Measurements from ENCODE around the gene PCYT1A. TPM values are rescaled to one million over a fixed set of nuclear protein-coding genes. Genes with fewer than 3 reads are reported as not detected.
"Not testable (repeated sequence)": the region's sequence is repeated elsewhere in the genome, so short reads cannot be mapped to it uniquely, and the experiment has no call there.

The PCYT1A gene
- total RNA-seq, 2 experiments from 2014 or later: 58.4 to 64.2 TPM

DNA sequence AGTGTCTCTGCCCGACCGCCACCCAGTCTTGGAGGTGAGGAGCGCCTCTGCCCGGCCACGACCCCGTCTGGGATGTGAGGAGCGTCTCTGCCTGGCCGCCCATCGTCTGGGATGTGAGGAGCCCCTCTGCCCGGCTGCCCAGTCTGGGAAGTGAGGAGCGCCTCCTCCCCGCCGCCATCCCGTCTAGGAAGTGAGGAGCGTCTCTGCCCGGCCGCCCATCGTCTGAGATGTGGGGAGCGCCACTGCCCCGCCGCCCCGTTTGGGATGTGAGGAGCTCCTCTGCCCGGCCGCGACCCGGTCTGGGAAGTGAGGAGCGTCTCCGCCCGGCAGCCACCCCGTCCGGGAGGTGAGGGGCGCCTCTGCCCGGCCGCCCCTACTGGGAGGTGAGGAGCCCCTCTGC, 43.4 kb downstream of the PCYT1A start:
- H3K9me3 Mint-ChIP-seq; ATAC-seq (ENCODE audit: low read depth); POLR2A ChIA-PET; H3K27ac Mint-ChIP-seq; H3K4me3 Mint-ChIP-seq; H3K27me3 Mint-ChIP-seq; H3K4me1 Mint-ChIP-seq; DNase-seq: not testable (repeated sequence)
- peaks cover 24% of the 10 kb centered on the region for H3K36me3 Mint-ChIP-seq

DNA sequence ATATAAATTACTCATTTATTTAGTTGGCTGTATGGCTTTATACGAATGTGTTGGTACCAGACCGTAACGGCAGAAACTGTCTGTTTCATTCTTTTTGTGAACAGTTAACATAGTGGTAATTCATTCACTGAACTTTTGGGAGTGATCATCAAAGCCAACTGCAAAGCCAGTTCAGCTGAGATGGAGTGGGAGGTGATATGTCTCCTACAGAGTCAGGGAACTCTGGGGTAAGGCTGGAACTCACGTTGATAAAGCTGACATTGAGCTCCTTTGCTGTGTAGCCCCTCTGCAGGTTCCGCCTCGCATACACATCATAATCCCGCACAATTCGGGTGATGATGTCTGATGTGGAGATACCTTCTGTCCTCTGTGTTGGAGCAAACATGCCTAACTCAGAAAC, 45.8 kb downstream of the PCYT1A start:
- POLR2A ChIA-PET: no interaction called here
- no peak for ATAC-seq (ENCODE audit: low read depth)

DNA sequence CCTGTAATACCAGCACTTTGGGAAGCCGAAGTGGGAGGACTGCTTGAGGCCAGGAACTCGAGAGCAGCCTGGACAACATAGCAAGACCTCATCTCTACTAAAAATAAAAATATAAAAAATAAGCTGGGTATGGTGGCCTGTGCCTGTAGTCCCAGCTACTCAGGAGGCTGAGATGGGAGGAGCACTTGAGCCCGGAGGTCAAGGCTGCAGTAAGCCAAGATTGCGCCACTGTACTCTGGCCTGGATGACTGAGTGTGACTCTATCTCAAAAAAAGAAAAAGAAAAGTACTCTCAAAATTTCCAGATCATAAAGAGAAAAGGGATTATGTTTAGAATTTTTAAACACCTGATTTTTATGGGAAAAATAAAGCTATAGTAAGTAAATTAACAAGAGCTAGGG, 47.1 kb downstream of the PCYT1A start:
- H3K9me3 Mint-ChIP-seq: no peaks in the 10 kb centered on the region
- POLR2A ChIA-PET: no interaction called here
- peaks cover 13% of the 10 kb centered on the region for H3K4me1 Mint-ChIP-seq
- no peaks in the 10 kb centered on the region for H3K27me3 Mint-ChIP-seq
- ATAC-seq (ENCODE audit: low read depth) (no peak), DNase-seq (no peak)
- H3K27ac Mint-ChIP-seq: no peak overlapping the region
- H3K4me3 Mint-ChIP-seq: no peak overlapping the region
- peaks cover 23% of the 10 kb centered on the region for H3K36me3 Mint-ChIP-seq

More for the DNA sequence above, 45.8 kb downstream of the PCYT1A start:
- Mint-ChIP-seq H3K27me3 (no peaks in the 10 kb centered on the region), H3K4me3 (no peak overlapping the region), H3K36me3 (peaks cover 22% of the 10 kb centered on the region), H3K9me3 (no peaks in the 10 kb centered on the region), H3K27ac (no peak overlapping the region), H3K4me1 (peaks cover 9% of the 10 kb centered on the region)
- no peak for DNase-seq

DNA sequence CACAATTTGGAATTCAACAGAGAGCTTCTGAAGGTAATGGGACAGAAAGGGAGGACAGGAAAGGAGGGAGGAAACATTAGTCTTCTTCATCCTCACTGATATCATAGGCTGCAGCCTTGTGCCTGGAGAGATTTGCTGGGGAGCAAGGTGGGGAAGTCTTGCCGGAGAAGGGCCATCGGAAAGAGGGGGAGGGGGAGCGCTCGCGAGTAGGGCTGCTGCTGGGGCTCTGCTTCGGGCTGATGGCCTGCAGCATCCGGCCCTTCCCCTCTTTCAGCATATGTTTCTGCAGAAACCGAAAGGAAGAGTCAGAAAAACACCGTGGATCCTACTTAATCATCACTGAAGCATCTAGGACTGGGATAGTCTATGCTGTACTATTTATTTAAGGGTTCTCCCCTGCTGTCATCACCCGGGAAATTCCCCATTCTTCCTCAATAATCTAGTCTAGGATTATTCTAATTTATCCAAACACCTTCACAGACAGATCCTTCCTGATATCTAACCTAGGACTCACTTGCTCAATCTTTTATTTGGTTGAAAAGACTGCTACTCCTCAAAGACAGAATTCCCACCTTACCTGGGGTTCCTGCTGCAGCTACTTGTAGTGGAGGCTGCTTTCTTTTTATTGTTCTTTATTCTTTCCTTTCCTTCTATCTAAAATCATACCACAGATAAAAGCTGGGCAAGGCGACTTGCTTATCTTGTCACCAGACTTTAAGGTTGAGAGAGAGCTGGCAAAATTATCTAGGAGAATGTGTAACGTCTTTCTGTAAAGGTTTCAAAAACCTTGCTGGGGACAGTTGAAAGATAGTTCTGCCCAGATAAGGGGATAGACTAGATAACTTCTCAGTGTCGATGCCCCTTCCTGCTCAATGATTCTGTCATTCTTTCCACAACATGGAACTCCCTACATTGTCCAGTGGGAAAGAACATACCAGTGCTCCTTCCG, 48.6 kb downstream of the PCYT1A start:
- Mint-ChIP-seq H3K4me3 (no peak overlapping the region), H3K27ac (no peak overlapping the region), H3K9me3 (no peaks in the 10 kb centered on the region), H3K27me3 (no peaks in the 10 kb centered on the region), H3K4me1 (peaks cover 14% of the 10 kb centered on the region), H3K36me3 (peaks cover 23% of the 10 kb centered on the region)
- POLR2A ChIA-PET: no interaction called here
- DNase-seq: no peak
- ATAC-seq (ENCODE audit: low read depth): no peak

DNA sequence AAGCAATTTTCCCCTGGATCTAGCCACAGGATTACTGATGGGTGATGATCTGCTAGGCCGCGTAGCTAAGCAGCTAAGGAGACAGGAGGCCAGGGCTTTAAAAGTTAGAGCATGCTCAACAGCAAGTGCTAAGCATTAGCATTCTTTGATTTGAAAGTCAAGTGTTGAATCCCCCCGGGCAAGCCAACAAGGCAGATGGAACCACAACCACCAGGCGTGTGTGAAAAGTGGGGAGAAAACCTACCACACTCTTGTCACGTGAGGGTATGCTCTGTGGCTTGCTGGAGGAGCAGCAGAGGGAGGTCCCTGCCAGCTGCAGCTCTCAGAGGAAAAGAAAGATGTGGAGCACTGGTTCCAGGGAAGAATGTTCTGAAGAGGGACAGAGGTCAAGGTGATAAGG, 50.3 kb downstream of the PCYT1A start:
- Mint-ChIP-seq H3K27me3 (no peaks in the 10 kb centered on the region), H3K36me3 (peaks cover 20% of the 10 kb centered on the region), H3K27ac (peak overlapping the region; percentile 70), H3K4me3 (peak overlapping the region; percentile 41), H3K4me1 (peaks cover 19% of the 10 kb centered on the region), H3K9me3 (no peaks in the 10 kb centered on the region)
- POLR2A ChIA-PET: interaction anchor here (1.4 kb wide), 1 partner anchor 17 kb away, joined by 3 read pairs; no protein-coding TSS in a partner anchor
- ATAC-seq (ENCODE audit: low read depth) (peak; percentile 66), DNase-seq (no peak)

DNA sequence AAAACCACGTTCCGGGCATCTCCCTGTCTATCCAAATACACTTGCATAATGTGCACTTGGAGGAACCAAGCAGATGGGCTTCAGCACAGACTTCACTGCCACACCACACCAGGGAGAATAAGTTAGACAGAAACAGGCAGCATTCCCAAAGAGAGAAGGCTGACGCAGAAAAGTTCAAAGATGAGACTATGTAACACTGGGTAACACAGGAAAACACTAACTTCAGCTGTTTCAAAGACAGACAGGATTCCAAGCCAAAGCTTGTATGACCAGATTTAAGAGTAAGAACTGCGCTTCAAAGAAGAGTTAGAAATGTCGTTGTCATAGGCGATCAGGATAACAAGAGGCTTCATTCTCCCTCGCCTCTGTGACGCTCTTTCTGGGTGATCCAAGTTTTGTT, 51.3 kb downstream of the PCYT1A start:
- no peaks in the 10 kb centered on the region for H3K9me3 Mint-ChIP-seq
- H3K4me1 Mint-ChIP-seq: peaks cover 19% of the 10 kb centered on the region
- POLR2A ChIA-PET: no interaction called here
- no peaks in the 10 kb centered on the region for H3K27me3 Mint-ChIP-seq
- no peak overlapping the region for H3K4me3 Mint-ChIP-seq
- DNase-seq (no peak), ATAC-seq (ENCODE audit: low read depth) (no peak)
- peaks cover 16% of the 10 kb centered on the region for H3K36me3 Mint-ChIP-seq
- H3K27ac Mint-ChIP-seq: no peak overlapping the region

DNA sequence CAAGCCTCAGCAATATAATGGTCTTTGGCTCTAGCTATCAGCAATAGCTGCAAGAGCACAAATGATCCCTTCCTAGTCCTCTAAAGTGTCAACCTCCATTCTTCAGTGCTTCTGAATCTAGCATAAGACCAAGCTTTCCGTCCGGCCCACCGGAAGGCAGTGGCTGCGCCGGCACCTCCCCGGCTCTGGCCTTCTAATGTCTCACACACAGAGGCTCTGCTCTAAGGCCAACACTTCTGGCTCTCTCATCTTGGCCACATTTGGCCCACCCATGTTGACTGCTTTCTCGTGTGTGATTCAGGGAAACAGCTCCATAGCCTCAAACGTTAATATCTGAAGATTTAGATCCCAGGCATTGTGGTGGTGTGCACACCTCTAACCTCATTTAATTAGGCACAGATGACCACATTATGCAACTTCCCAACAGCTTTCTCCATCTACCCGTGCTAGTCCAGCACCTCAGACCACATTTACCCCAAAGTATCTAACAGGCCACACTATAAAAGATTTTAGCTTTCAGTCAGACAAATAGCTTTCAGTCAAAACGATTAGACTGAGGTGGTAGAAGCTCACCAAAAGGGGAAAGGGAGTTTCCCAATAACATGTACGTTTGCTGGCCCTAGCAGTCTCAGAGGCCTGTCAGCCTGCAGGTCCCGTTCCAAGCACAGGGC, 51.9 kb downstream of the PCYT1A start:
- Mint-ChIP-seq H3K27me3 (no peaks in the 10 kb centered on the region), H3K4me3 (no peak overlapping the region), H3K9me3 (no peaks in the 10 kb centered on the region), H3K27ac (no peak overlapping the region), H3K36me3 (peaks cover 15% of the 10 kb centered on the region), H3K4me1 (peaks cover 19% of the 10 kb centered on the region)
- ATAC-seq (ENCODE audit: low read depth) (no peak), DNase-seq (no peak)
- POLR2A ChIA-PET: no interaction called here

DNA sequence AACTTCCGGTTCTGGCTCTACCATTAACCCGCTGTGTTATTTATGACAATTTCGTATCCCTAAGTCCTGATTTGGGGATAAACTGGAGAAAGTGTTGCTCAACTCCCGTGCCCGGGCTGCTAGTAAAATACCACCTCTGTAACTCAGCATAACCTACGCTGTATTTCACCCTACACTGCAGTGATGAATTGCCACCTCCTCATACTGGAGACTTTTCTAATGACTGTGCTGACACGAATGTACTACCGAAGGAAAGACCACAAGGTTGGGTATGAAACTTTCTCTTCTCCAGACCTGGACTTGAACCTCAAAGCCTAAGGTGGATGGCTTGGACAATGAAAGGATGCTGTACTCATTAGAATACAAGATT, 54.7 kb downstream of the PCYT1A start:
- Mint-ChIP-seq H3K4me1 (peaks cover 19% of the 10 kb centered on the region), H3K36me3 (peaks cover 15% of the 10 kb centered on the region), H3K27ac (no peak overlapping the region), H3K27me3 (no peaks in the 10 kb centered on the region), H3K4me3 (no peak overlapping the region), H3K9me3 (no peaks in the 10 kb centered on the region)
- no peak for ATAC-seq (ENCODE audit: low read depth)
- POLR2A ChIA-PET: no interaction called here
- DNase-seq: no peak

DNA sequence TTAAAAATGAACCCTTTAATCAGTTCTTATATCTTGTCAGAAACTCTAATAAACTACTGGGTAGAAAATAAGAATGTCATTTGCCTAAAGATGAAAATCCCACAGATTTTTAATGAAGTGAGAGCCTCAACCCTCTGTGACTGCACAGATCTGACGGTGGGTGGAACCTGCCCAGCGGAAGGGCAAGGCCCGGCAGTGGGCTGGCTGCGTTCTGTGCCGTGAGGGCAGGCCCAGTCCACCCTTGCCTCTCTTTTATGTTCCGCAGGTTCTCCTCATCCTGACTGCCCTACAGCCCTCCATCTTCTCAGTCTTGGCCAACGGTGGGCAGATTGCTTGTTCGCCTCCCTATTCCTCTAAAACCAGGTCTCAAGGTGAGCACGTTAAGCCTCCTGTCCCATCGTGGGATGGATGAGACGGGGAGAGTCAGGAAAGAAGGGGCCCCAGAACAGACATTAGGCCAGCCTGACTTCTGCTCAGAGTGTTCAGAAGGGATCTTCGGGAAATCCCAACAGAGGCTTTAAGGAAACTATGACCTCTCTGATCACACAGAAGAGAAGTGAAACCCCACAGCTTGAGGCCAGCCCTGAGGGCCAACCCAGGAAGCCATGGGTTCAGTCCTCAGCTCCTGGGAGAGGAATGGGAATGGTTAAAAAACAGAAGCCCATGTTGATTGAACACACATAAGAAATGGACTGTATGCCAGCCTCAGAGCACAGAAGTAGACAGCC, 55.2 kb downstream of the PCYT1A start:
- Mint-ChIP-seq H3K36me3 (peaks cover 15% of the 10 kb centered on the region), H3K9me3 (no peaks in the 10 kb centered on the region), H3K27ac (no peak overlapping the region), H3K27me3 (no peaks in the 10 kb centered on the region), H3K4me1 (peaks cover 16% of the 10 kb centered on the region), H3K4me3 (no peak overlapping the region)
- ATAC-seq (ENCODE audit: low read depth): no peak
- no peak for DNase-seq
- POLR2A ChIA-PET: no interaction called here

DNA sequence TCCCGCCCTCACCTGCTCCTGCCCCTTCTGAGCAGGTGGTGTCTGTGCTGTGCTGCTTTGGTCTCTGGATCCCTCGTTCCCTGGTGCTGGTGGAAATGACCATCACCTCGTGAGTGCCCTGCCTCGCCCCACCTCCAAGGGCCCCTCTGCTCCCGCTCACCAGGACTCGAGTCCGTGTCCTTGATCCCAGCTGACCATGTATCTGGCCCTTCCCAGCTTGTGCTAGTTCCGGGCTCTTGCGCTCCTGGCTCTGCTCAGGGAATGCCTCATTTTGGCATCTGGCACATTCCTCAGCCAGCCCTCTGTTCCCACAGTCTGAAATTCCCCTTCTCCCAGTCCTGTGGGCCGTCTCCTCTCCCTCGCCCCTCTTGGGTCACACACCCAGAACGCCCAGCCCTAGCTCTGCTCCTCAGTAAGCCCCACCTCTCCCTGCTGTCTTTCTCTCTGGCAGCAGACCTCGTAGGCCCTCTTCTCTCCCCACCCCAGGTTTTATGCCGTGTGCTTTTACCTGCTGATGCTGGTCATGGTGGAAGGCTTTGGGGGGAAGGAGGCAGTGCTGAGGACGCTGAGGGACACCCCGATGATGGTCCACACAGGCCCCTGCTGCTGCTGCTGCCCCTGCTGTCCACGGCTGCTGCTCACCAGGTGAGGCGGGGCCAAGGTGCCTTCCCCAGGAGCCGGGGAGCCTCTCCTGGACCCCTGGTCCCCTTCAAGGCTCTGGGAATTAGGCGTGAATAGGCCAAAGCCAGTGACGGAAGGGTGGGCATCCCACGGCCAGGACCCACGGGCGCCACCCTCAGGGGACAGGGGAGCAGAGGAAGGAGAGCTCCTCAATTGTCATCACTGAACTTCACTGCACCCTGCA, 59.7 kb downstream of the PCYT1A start:
- no peaks in the 10 kb centered on the region for H3K36me3 Mint-ChIP-seq
- H3K27ac Mint-ChIP-seq: no peak overlapping the region
- no peaks in the 10 kb centered on the region for H3K9me3 Mint-ChIP-seq
- POLR2A ChIA-PET: interaction anchor here (1.1 kb wide), 1 partner anchor 8 kb away, joined by 3 read pairs; no protein-coding TSS in a partner anchor
- peaks cover under 1% of the 10 kb centered on the region for H3K4me1 Mint-ChIP-seq
- DNase-seq (no peak), ATAC-seq (ENCODE audit: low read depth) (no peak)
- H3K27me3 Mint-ChIP-seq: peaks cover 2% of the 10 kb centered on the region
- H3K4me3 Mint-ChIP-seq: no peak overlapping the region

DNA sequence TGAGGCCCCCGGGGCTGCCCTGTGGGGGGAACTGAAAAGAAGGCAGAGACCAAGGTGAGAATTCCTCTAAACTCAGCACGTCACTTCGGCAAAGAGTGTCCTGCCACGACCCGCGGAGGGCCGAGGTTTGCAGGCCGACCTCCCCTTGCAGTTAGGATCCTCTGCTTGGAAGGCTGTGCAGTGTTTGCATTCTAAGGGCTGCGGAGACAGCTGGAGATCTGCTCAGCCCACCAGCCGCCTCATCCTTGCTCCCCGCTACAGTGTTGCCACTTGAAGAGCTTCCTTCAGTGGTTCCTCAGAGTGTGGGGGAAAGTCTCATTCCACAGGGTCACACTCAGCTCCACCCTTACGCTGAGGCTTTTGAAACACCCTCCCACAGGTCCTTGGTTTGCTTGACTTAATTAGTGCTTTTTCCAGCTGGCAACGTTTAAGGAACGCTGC, 60.4 kb downstream of the PCYT1A start:
- no peaks in the 10 kb centered on the region for H3K9me3 Mint-ChIP-seq
- H3K27ac Mint-ChIP-seq: no peak overlapping the region
- no peak for DNase-seq
- H3K27me3 Mint-ChIP-seq: peaks cover 2% of the 10 kb centered on the region
- POLR2A ChIA-PET: interaction anchor here (1.1 kb wide), 1 partner anchor 7 kb away, joined by 3 read pairs; no protein-coding TSS in a partner anchor
- H3K4me1 Mint-ChIP-seq: no peaks in the 10 kb centered on the region
- H3K36me3 Mint-ChIP-seq: no peaks in the 10 kb centered on the region
- no peak overlapping the region for H3K4me3 Mint-ChIP-seq
- ATAC-seq (ENCODE audit: low read depth): no peak

DNA sequence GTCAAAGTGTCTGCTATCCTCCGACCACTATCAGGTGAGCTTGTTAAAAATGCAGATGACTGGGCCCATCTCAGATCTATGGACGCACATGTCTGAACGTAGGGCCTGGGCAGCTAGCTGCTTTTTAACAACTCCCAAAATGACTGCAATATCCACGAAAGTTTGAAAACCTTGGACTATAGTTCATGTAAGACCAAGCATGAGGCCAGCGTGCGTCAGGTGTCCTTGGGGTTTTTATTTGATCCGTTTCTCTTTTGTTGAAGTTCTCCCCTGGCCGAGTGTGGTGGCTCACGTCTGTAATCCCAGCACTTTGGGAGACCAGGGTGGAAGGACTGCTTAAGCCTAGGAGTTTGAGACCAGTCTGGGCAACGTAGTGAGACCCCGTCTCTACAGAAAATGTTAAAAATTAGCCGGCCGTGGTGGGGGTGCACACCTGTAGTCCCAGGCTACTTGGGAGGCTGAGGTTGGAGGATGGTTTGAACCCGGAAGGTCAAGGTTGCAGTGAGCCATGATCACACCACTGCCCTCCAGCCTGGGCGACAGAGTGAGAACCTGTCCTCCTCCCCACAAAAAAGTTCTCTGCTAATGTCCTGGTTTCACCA, 61.7 kb downstream of the PCYT1A start:
- peaks cover 2% of the 10 kb centered on the region for H3K27me3 Mint-ChIP-seq
- no peak for ATAC-seq (ENCODE audit: low read depth)
- H3K4me1 Mint-ChIP-seq: no peaks in the 10 kb centered on the region
- H3K27ac Mint-ChIP-seq: no peak overlapping the region
- H3K4me3 Mint-ChIP-seq: no peak overlapping the region
- DNase-seq: no peak
- POLR2A ChIA-PET: no interaction called here
- no peaks in the 10 kb centered on the region for H3K9me3 Mint-ChIP-seq
- H3K36me3 Mint-ChIP-seq: no peaks in the 10 kb centered on the region

All from activated naive CD8-positive, alpha-beta T cell treated with anti-CD3 and anti-CD28 coated beads, Interleukin-2, amount 10 ng/mL, durations not matched to agents 7 days and 5 days (primary cell).